BJ (cell line): Measurements from ENCODE around the gene ITGB2. TPM values are rescaled to one million over a fixed set of nuclear protein-coding genes. Genes with fewer than 3 reads are reported as not detected.

ENCODE experiments used
- CTCF ChIA-PET: fragments of 350-600 bp; formaldehyde crosslinking; extraction: SDS; loops from one replicate; lab custom pipeline; 2021; ENCODE audit warnings: antibody characterized with exemption, inconsistent platforms; lab: Yijun Ruan, JAX
- POLR2A ChIA-PET: fragments of 300-600 bp; sonication (Branson Sonifier 250); formaldehyde crosslinking; extraction: SDS; loops from one replicate; lab custom pipeline; 2021; ENCODE audit warnings: antibody characterized with exemption; lab: Charles Lee
- DNase-seq: peaks from one replicate; pipeline ENCODE4 v3.0.0-alpha.2; 2011; ENCODE audit warnings: low read depth
- H3K27me3 ChIP-seq: 2 replicates; pipeline ENCODE4 v1.6.0; 2011; ENCODE audit warnings: low read length; ENCODE audit not compliant: control insufficient read depth, insufficient read depth
- H3K36me3 ChIP-seq: 2 replicates; pipeline ENCODE4 v1.5.1; 2011; ENCODE audit warnings: low read length; ENCODE audit not compliant: control insufficient read depth, insufficient read depth
- H3K4me3 ChIP-seq: 2 replicates; pipeline ENCODE4 v1.5.1; 2011; ENCODE audit warnings: low read depth, mild to moderate bottlenecking, control low read depth, low read length
- polyA plus RNA-seq: library from polyadenylated mRNA; depleted of rRNA; stranded (reverse); fragments of >200 nt; gene quantifications from 2 replicates; pipeline ENCODE4 v1.2.3, GENCODE V29; 2011
- TF ChIP-seq, protein P1 (sequence below): IDR thresholded peaks from 2 replicates; pipeline ENCODE4 v1.5.1; 2011; ENCODE audit warnings: low read depth, mild to moderate bottlenecking, control low read depth, inconsistent platforms, low read length, moderate library complexity; ENCODE audit not compliant: insufficient read depth

The ITGB2 gene
- polyA plus RNA-seq, 1 experiment = not detected

- H3K36me3 ChIP-seq = peaks cover 26% of the 10 kb centered on the region
- no peak overlapping the region for H3K4me3 ChIP-seq
- no peak for DNase-seq
- TF ChIP-seq, protein P1, sequence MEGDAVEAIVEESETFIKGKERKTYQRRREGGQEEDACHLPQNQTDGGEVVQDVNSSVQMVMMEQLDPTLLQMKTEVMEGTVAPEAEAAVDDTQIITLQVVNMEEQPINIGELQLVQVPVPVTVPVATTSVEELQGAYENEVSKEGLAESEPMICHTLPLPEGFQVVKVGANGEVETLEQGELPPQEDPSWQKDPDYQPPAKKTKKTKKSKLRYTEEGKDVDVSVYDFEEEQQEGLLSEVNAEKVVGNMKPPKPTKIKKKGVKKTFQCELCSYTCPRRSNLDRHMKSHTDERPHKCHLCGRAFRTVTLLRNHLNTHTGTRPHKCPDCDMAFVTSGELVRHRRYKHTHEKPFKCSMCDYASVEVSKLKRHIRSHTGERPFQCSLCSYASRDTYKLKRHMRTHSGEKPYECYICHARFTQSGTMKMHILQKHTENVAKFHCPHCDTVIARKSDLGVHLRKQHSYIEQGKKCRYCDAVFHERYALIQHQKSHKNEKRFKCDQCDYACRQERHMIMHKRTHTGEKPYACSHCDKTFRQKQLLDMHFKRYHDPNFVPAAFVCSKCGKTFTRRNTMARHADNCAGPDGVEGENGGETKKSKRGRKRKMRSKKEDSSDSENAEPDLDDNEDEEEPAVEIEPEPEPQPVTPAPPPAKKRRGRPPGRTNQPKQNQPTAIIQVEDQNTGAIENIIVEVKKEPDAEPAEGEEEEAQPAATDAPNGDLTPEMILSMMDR = no peak
- ChIA-PET CTCF (no interaction called here), POLR2A (no interaction called here)
- H3K27me3 ChIP-seq = no peaks in the 10 kb centered on the region; the same call in 1 of the 2 replicates
Observed at GRCh38 chr21:44848821-44849521, 71.7 kb downstream of the ITGB2 start.

- TF ChIP-seq, protein P1 = no peak
- DNase-seq = no peak
- H3K27me3 ChIP-seq = no peaks in the 10 kb centered on the region; the same call in none of the 2 replicates
- H3K36me3 ChIP-seq = peaks cover 17% of the 10 kb centered on the region
- ChIA-PET CTCF (no interaction called here), POLR2A (no interaction called here)
- H3K4me3 ChIP-seq = no peak overlapping the region
Observed at GRCh38 chr21:44847261-44848056, 73.2 kb downstream of the ITGB2 start.

DNA sequence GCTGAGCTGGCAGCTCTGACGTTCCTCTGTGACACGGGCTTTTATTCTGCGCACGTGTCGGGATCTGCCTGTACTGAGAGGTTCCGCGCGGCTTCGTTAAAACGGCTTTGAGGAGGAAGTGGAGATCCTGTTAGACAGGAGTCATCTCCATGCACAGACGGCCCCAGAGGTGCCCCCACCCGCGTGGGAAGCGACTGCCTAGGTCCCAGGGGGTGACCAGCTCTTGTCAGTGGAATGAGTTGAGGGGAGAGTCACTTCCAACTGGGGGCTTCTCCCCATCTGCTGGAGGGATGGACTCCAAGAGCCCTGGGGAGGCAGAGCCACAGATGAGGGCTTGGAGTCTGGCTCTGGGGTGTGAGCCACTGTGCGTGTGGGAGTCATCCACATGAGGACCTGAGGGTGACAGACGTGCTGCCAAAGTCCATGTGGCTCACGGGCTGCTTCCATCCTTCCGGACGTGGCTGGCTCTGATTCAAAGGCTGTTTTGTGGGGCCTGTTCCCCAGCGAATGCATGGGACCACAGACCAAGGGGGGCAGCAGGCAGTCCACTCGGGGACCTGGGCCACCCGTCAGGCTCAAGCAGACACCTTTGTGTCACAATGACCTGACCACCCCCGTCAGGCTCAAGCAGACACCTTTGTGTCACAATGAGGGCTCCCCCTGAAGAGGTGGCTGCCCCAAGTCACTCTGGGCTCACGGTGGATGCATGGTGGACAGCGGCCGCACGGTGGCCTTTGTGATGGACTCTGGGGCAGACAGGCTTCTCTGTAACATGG, 74.0 kb downstream of the ITGB2 start:
- no peak overlapping the region for H3K4me3 ChIP-seq
- ChIA-PET POLR2A (interaction anchor here (0.7 kb wide), 1 partner anchor 27 kb away, joined by 3 read pairs; the partner anchor contains the start of gene PTTG1IP), CTCF (interaction anchor here (0.6 to 1.3 kb wide), 3 partner anchors 8 to 47 kb away, joined by 3 to 4 read pairs (median 4); no protein-coding TSS in a partner anchor)
- TF ChIP-seq, protein P1 = no peak
- DNase-seq = no peak
- H3K27me3 ChIP-seq = peaks cover 3% of the 10 kb centered on the region
- H3K36me3 ChIP-seq = peaks cover 17% of the 10 kb centered on the region

- Histone ChIP-seq H3K4me3 (peak overlapping the region; percentile 33), H3K36me3 (peaks cover 14% of the 10 kb centered on the region), H3K27me3 (peaks cover 5% of the 10 kb centered on the region)
- no peak for DNase-seq
- TF ChIP-seq, protein P1 = no peak
- CTCF ChIA-PET = interaction anchor here (0.6 to 1.3 kb wide), 3 partner anchors 9 to 47 kb away, joined by 3 to 4 read pairs (median 4); no protein-coding TSS in a partner anchor
- POLR2A ChIA-PET = interaction anchor here (0.7 kb wide), 1 partner anchor 27 kb away, joined by 3 read pairs; the partner anchor contains the start of gene PTTG1IP
Observed at GRCh38 chr21:44846224-44846484, 74.5 kb downstream of the ITGB2 start.
